HepG2 (cell line): ENCODE data around the gene CTNND2. TPM values are rescaled to one million over a fixed set of nuclear protein-coding genes. Genes with fewer than 3 reads are reported as not detected.

Experiments
- ATAC-seq: fragments of 200-7000 bp; cut with Tn5 transposase; 3 replicates; pipeline ENCODE4 v1.9.1; 2020; ENCODE audit warnings: mild to moderate bottlenecking, moderate library complexity
- BruUV-seq: library from RNA; stranded (reverse); fragments of 400-500 nt; replicated peaks from 2 replicates; lab custom pipeline; 2021; lab: Mats Ljungman, UMichigan
- CTCF ChIA-PET: fragments of 300-600 bp; formaldehyde crosslinking; extraction: SDS; loops from one replicate; lab custom pipeline; 2021; ENCODE audit warnings: low total read pairs, inconsistent platforms, low intra/inter-chr PET ratio; lab: Yijun Ruan, JAX
- POLR2A ChIA-PET: fragments of 350-600 bp; sonication (Branson Sonifier 250); formaldehyde crosslinking; loops from one replicate; lab custom pipeline; 2020; ENCODE audit warnings: antibody characterized with exemption, inconsistent platforms; lab: Yijun Ruan, JAX
- DNase-seq: peaks from one replicate; pipeline ENCODE4 v3.0.0-alpha.2; 2015; ENCODE audit warnings: low spot score
- FAIRE-seq: peaks from 3 replicates; lab custom pipeline; 2011; peaks lifted over from hg19 to GRCh38; lab: Jason Lieb, UNC
- H2AFZ ChIP-seq: one replicate; pipeline ENCODE4 v1.6.1; 2011; ENCODE audit warnings: low read length, inconsistent platforms
- H3K27ac ChIP-seq: fragments of 300-600 bp; 3 replicates; pipeline ENCODE4 v1.8.0; 2011; ENCODE audit warnings: mixed run types, mild to moderate bottlenecking, mixed read lengths, low read length, inconsistent platforms; ENCODE audit not compliant: insufficient read depth; ENCODE audit errors: extremely low read length
- H3K27me3 ChIP-seq, 2 experiments: fragments of 200-600 bp in 1 of 2; 2 replicates in 1 of 2; 3 replicates in 1 of 2; pipeline versions ENCODE4 v1.6.0 to v1.8.0; 2011; ENCODE audit warnings: low read length in 2 of 2, mild to moderate bottlenecking in 2 of 2, moderate library complexity in 2 of 2, inconsistent platforms in 1 of 2; ENCODE audit not compliant: insufficient read depth in 2 of 2, control insufficient read depth in 1 of 2
- H3K36me3 ChIP-seq, 2 experiments: fragments of 200-600 bp in 1 of 2; replicated peaks in 1 of 2; 2 replicates in 1 of 2; 3 replicates in 1 of 2; pipeline versions ENCODE4 v1.5.1 to v1.8.0; 2011; ENCODE audit warnings: low read length in 2 of 2, inconsistent platforms in 1 of 2; ENCODE audit not compliant: insufficient read depth in 2 of 2, control insufficient read depth in 1 of 2
- H3K4me1 ChIP-seq: 2 replicates; pipeline ENCODE4 v1.5.1; 2012; ENCODE audit warnings: low read length, inconsistent platforms; ENCODE audit not compliant: insufficient read depth
- H3K4me2 ChIP-seq: 2 replicates; pipeline ENCODE4 v1.6.0; 2011; ENCODE audit warnings: low read depth, low read length, inconsistent platforms
- H3K4me3 ChIP-seq, 3 experiments: fragments of 200-600 bp in 1 of 3; sonication (generic), shearing (Covaris generic) in 1 of 3; replicated peaks in 1 of 3; 2 replicates each; pipeline ENCODE4 v1.5.1; 2011 to 2016; ENCODE audit warnings: low read length in 3 of 3, inconsistent platforms in 2 of 3, low read depth in 2 of 3, mild to moderate bottlenecking in 2 of 3, control low read depth in 1 of 3, mixed read lengths in 1 of 3; ENCODE audit not compliant: insufficient read depth in 1 of 3
- H3K79me2 ChIP-seq: one replicate; pipeline ENCODE4 v1.6.1; 2011; ENCODE audit warnings: low read length, inconsistent platforms; ENCODE audit not compliant: insufficient read depth
- H3K9ac ChIP-seq: 2 replicates; pipeline ENCODE4 v1.6.0; 2011; ENCODE audit warnings: mild to moderate bottlenecking, low read depth, low read length, inconsistent platforms; ENCODE audit not compliant: insufficient read depth
- H3K9me3 ChIP-seq: 2 replicates; pipeline ENCODE4 v1.5.1; 2012; ENCODE audit warnings: mild to moderate bottlenecking, low read length
- H4K20me1 ChIP-seq: 2 replicates; pipeline ENCODE4 v1.6.0; 2011; ENCODE audit warnings: inconsistent platforms, mild to moderate bottlenecking, low read length, moderate library complexity; ENCODE audit not compliant: insufficient read depth
- ATF1 ChIP-seq: IDR thresholded peaks from 2 replicates; pipeline ENCODE4 v1.6.1; 2016; ENCODE audit warnings: mild to moderate bottlenecking, control low read depth
- GABPB1 ChIP-seq: IDR thresholded peaks from 2 replicates; pipeline ENCODE4 v1.6.1; 2016; ENCODE audit warnings: mild to moderate bottlenecking, missing genetic modification reagents, moderate library complexity, missing compliant biosample characterization
- RBFOX2 ChIP-seq: fragments of 200-400 bp; formaldehyde crosslinking; IDR thresholded peaks from 2 replicates; pipeline ENCODE4 v1.6.1; 2017; ENCODE audit warnings: low read depth, mild to moderate bottlenecking, low read length
- SP140L ChIP-seq: sonication (generic); formaldehyde crosslinking; IDR thresholded peaks from 2 replicates; pipeline ENCODE4 v1.4.0; 2020; ENCODE audit warnings: missing genetic modification reagents, borderline replicate concordance
- SP5 ChIP-seq: IDR thresholded peaks from 2 replicates; pipeline ENCODE4 v1.6.1; 2016; ENCODE audit warnings: low read depth, borderline replicate concordance
- TCF7L2 ChIP-seq: IDR thresholded peaks from 2 replicates; pipeline ENCODE4 v1.6.1; 2011; ENCODE audit warnings: mild to moderate bottlenecking, low read depth, low read length, moderate library complexity
- YY1 ChIP-seq: IDR thresholded peaks from 2 replicates; pipeline ENCODE4 v1.6.1; 2011; ENCODE audit warnings: low read length, low read depth, moderate library complexity, mild to moderate bottlenecking; ENCODE audit not compliant: insufficient read depth, insufficient replicate concordance
- ZNF207 ChIP-seq: fragments of 450-650 bp; IDR thresholded peaks from 2 replicates; pipeline ENCODE4 v1.6.1; 2016; ENCODE audit warnings: antibody characterized with exemption, borderline replicate concordance
- ZNF709 ChIP-seq: sonication (generic); formaldehyde crosslinking; IDR thresholded peaks from 2 replicates; pipeline ENCODE4 v1.5.0; 2020; ENCODE audit warnings: mild to moderate bottlenecking, missing genetic modification reagents
- WGBS: methylation state at CpG from one replicate; pipeline ENCODE4 v1.1.6; 2017; ENCODE audit warnings: low lambda C conversion rate; 5-methylcytosine and 5-hydroxymethylcytosine counted together
- in situ Hi-C: cut with HindIII; loops from 2 replicates; pipeline ENCODE4 v1.10.0; 2017; ENCODE audit warnings: low pct_unique_long_range_greater_than_20kb; ENCODE audit not compliant: extremely low pct_ligation_motif_present
- intact Hi-C: fragments of 100-400 bp; cut with micrococcal nuclease; formaldehyde crosslinking; loops from one replicate; pipeline ENCODE4 v1.10.0; 2022; ENCODE audit not compliant: unreplicated experiment
- polyA plus RNA-seq, 8 experiments: library from polyadenylated mRNA; depleted of rRNA in 3 of 8; stranded (reverse) in 7 of 8; unstranded in 1 of 8; fragments of >200 nt; fragmentation: Illumina TruSeq in 4 of 8; extraction: Trizol in 4 of 8; gene quantifications; 2 replicates each; pipeline versions ENCODE4 v1.2.1 to v1.2.3, GENCODE V29; 2011 to 2016; ENCODE audit warnings: low read depth in 4 of 8, missing spikeins in 1 of 8, mixed read lengths in 1 of 8; ENCODE audit not compliant: insufficient read depth in 1 of 8
- total RNA-seq, 5 experiments: library from RNA; depleted of rRNA; stranded (reverse); fragments of >200 nt; fragmentation: Illumina TruSeq; extraction: Trizol; gene quantifications; 2 replicates each; pipeline ENCODE4 v1.2.3, GENCODE V29; 2016; ENCODE audit warnings: low read depth in 1 of 5
- TF ChIP-seq, protein P1 (sequence below): IDR thresholded peaks from 2 replicates; pipeline ENCODE4 v1.6.1; 2016; ENCODE audit warnings: low read depth
- TF ChIP-seq, protein P2 (sequence below): sonication (generic); formaldehyde crosslinking; IDR thresholded peaks from 2 replicates; pipeline ENCODE4 v1.4.0; 2020; ENCODE audit warnings: missing genetic modification reagents

Gene CTNND2
- total and polyA plus RNA-seq, 2 of the 13 experiments (the other 11 are each of a cell fraction or from before 2014, with no cell fraction given): not detected

- Histone ChIP-seq H3K4me1 (peaks cover 9% of the 10 kb centered on the region; the same call in 1 of the 2 replicates), H3K27ac (no peak overlapping the region), H3K9me3 (no peaks in the 10 kb centered on the region), H3K27me3 (no peaks in the 10 kb centered on the region; a peak in 1 of 5 replicates), H3K36me3 (no peaks in the 10 kb centered on the region), H3K9ac (no peak overlapping the region), H3K4me2 (no peak overlapping the region), H3K79me2 (no peaks in the 10 kb centered on the region), H3K4me3 (no peak overlapping the region), H2AFZ (no peak overlapping the region), H4K20me1 (no peaks in the 10 kb centered on the region)
- CTCF ChIA-PET: interaction anchor here (0.7 kb wide), 1 partner anchor 202 kb away, joined by 3 read pairs; no protein-coding TSS in a partner anchor
- ATAC-seq (no peak), DNase-seq (no peak), FAIRE-seq (no peak)
- POLR2A ChIA-PET: no interaction called here
- intact Hi-C loops: loop anchor here (5.0 kb wide), 1 partner anchor 110 kb away; no protein-coding TSS in a partner anchor
- TF ChIP-seq ZNF709 (CRISPR knock-in tag) (no peak), ATF1 (CRISPR knock-in tag) (no peak), SP140L (CRISPR knock-in tag) (no peak), GABPB1 (CRISPR knock-in tag) (no peak), ZNF207 (no peak), YY1 (no peak), RBFOX2 (no peak), SP5 (no peak), TCF7L2 (no peak)
- TF ChIP-seq, protein P1, sequence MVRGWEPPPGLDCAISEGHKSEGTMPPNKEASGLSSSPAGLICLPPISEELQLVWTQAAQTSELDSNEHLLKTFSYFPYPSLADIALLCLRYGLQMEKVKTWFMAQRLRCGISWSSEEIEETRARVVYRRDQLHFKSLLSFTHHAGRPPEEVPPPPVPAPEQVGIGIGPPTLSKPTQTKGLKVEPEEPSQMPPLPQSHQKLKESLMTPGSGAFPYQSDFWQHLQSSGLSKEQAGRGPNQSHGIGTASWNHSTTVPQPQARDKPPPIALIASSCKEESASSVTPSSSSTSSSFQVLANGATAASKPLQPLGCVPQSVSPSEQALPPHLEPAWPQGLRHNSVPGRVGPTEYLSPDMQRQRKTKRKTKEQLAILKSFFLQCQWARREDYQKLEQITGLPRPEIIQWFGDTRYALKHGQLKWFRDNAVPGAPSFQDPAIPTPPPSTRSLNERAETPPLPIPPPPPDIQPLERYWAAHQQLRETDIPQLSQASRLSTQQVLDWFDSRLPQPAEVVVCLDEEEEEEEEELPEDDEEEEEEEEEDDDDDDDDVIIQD (CRISPR knock-in tag): no peak
- TF ChIP-seq, protein P2, sequence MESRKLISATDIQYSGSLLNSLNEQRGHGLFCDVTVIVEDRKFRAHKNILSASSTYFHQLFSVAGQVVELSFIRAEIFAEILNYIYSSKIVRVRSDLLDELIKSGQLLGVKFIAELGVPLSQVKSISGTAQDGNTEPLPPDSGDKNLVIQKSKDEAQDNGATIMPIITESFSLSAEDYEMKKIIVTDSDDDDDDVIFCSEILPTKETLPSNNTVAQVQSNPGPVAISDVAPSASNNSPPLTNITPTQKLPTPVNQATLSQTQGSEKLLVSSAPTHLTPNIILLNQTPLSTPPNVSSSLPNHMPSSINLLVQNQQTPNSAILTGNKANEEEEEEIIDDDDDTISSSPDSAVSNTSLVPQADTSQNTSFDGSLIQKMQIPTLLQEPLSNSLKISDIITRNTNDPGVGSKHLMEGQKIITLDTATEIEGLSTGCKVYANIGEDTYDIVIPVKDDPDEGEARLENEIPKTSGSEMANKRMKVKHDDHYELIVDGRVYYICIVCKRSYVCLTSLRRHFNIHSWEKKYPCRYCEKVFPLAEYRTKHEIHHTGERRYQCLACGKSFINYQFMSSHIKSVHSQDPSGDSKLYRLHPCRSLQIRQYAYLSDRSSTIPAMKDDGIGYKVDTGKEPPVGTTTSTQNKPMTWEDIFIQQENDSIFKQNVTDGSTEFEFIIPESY (CRISPR knock-in tag): no peak
- in situ Hi-C loops: no loop called here
- no TSS peak for BruUV-seq
- 29% methylated on average over 9 of the region's 9 CpGs for WGBS
Measured at GRCh38 chr5:11507156-11507910, 396.9 kb downstream of the CTNND2 start.
